Measurements from ENCODE around the gene LIN28A. TPM values are rescaled to one million over a fixed set of nuclear protein-coding genes. Genes with fewer than 3 reads are reported as not detected.

The LIN28A gene
- polyA plus RNA-seq, 1 donor from 2014 or later, result 1.0 TPM

- Histone ChIP-seq H3K79me2 (replicated peaks; ENCODE audit: insufficient read depth, low read length) (no peaks in the 10 kb centered on the region), H3K27me3 (ENCODE audit: insufficient read depth, low read depth, low read length) (no peaks in the 10 kb centered on the region), H3K36me3 (ENCODE audit: insufficient read depth, low read length) (no peaks in the 10 kb centered on the region), H3F3A (ENCODE audit: insufficient read depth, low read length, poor library complexity, severe bottlenecking) (no peaks in the 10 kb centered on the region), H2AFZ (ENCODE audit: low read depth, low read length) (no peak overlapping the region), H3K9me2 (ENCODE audit: insufficient read depth, low read length) (no peaks in the 10 kb centered on the region), H3K4me2 (ENCODE audit: low read length) (no peak overlapping the region), H3K27ac (ENCODE audit: low read length) (no peak overlapping the region), H3K9me3 (ENCODE audit: low read length) (no peaks in the 10 kb centered on the region), H3K4me3 (ENCODE audit: low read length) (no peak overlapping the region), H4K20me1 (ENCODE audit: insufficient read depth) (no peaks in the 10 kb centered on the region), H3K9ac (ENCODE audit: low read length) (no peak overlapping the region)
- TF ChIP-seq REST (IDR thresholded peaks at IDR 0.05; ENCODE audit: borderline replicate concordance), result no peak
- no peak for TF ChIP-seq TAF1 (IDR thresholded peaks at IDR 0.05; ENCODE audit: low read depth)
- TF ChIP-seq MXI1 (conservative IDR thresholded peaks at IDR 0.05; ENCODE audit: poor library complexity, severe bottlenecking), result no peak
- no peak for TF ChIP-seq EP300 (conservative IDR thresholded peaks at IDR 0.05; ENCODE audit: poor library complexity, severe bottlenecking)
- TF ChIP-seq SMC3 (conservative IDR thresholded peaks at IDR 0.05; ENCODE audit: poor library complexity), result no peak
- no peak for TF ChIP-seq POLR2AphosphoS5 (IDR thresholded peaks at IDR 0.05)
- TF ChIP-seq CTCF (IDR thresholded peaks at IDR 0.05; ENCODE audit: poor library complexity, severe bottlenecking), result no peak
Observed at GRCh38 chr1:26403656-26404055, 7.0 kb upstream of the LIN28A start.

GRCh38 chr1:26404641-26405040 is 6.0 kb upstream of the LIN28A start:
- TF ChIP-seq POLR2AphosphoS5 (IDR thresholded peaks at IDR 0.05) (no peak), REST (IDR thresholded peaks at IDR 0.05; ENCODE audit: borderline replicate concordance) (no peak), EZH2 (IDR thresholded peaks at IDR 0.05; ENCODE audit: borderline replicate concordance, insufficient read depth, low read length, poor library complexity, severe bottlenecking) (no peak), RAD21 (conservative IDR thresholded peaks at IDR 0.05) (no peak), EP300 (conservative IDR thresholded peaks at IDR 0.05; ENCODE audit: poor library complexity, severe bottlenecking) (no peak), SMC3 (conservative IDR thresholded peaks at IDR 0.05; ENCODE audit: poor library complexity) (no peak), TAF1 (IDR thresholded peaks at IDR 0.05; ENCODE audit: low read depth) (no peak)
- no peak overlapping the region for H3K4me2 ChIP-seq (ENCODE audit: low read length)
- no peaks in the 10 kb centered on the region for H3F3A ChIP-seq (ENCODE audit: insufficient read depth, low read length, poor library complexity, severe bottlenecking)
- no peaks in the 10 kb centered on the region for H3K27me3 ChIP-seq (ENCODE audit: insufficient read depth, low read depth, low read length)
- H3K9me3 ChIP-seq (ENCODE audit: low read length), result no peaks in the 10 kb centered on the region
- no peaks in the 10 kb centered on the region for H3K79me2 ChIP-seq (replicated peaks; ENCODE audit: insufficient read depth, low read length)
- no peaks in the 10 kb centered on the region for H4K20me1 ChIP-seq (ENCODE audit: insufficient read depth)
- no peaks in the 10 kb centered on the region for H3K9me2 ChIP-seq (ENCODE audit: insufficient read depth, low read length)
- no peak overlapping the region for H3K9ac ChIP-seq (ENCODE audit: low read length)
- H3K4me3 ChIP-seq (ENCODE audit: low read length), result no peak overlapping the region
- no peaks in the 10 kb centered on the region for H3K36me3 ChIP-seq (ENCODE audit: insufficient read depth, low read length)
- no peak overlapping the region for H2AFZ ChIP-seq (ENCODE audit: low read depth, low read length)
- H3K27ac ChIP-seq (ENCODE audit: low read length), result no peak overlapping the region
